ENCODE results near the gene BRD2.

The BRD2 gene

DNA sequence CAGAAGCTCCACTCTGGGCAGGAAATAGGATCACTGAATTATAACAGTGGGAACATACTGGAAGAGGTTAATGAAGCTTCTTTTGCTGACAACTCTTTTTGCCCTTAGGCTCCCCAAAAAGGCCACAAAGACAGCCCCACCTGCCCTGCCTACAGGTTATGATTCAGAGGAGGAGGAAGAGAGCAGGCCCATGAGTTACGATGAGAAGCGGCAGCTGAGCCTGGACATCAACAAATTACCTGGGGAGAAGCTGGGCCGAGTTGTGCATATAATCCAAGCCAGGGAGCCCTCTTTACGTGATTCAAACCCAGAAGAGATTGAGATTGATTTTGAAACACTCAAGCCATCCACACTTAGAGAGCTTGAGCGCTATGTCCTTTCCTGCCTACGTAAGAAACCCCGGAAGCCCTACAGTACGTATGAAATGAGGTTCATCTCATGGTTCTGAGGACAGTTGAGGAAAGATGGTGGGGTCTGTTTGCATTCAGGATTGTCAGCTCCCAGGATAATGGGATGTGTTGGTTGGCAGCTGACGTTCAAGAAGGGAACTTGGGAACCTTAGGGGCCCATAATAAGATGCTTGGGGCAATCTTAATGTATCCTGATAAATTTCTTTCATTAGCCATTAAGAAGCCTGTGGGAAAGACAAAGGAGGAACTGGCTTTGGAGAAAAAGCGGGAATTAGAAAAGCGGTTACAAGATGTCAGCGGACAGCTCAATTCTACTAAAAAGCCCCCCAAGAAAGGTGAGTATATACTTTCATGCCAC, 11.5 kb downstream of the BRD2 start:
- no peak overlapping the region for H3K4me3 ChIP-seq (ENCODE audit: insufficient read length, low read depth)
- H3K4me1 ChIP-seq (ENCODE audit: insufficient read depth, insufficient read length), result peaks cover 2% of the 10 kb centered on the region
- H3K9ac ChIP-seq (ENCODE audit: insufficient read length, low read depth), result no peak overlapping the region
- peaks cover 70% of the 10 kb centered on the region for H3K36me3 ChIP-seq (ENCODE audit: insufficient read depth, insufficient read length, low read length)
- no peaks in the 10 kb centered on the region for H3K9me3 ChIP-seq (ENCODE audit: insufficient read depth, low read length)
- no peak for DNase-seq (ENCODE audit: low read depth, low spot score)
- H3K27me3 ChIP-seq (ENCODE audit: insufficient read depth, insufficient read length), result no peaks in the 10 kb centered on the region
- TF ChIP-seq YY1 (IDR thresholded peaks at IDR 0.05; ENCODE audit: insufficient read depth, insufficient read length) (no peak), SUZ12 (IDR thresholded peaks at IDR 0.05; ENCODE audit: extremely low read depth, insufficient read depth, insufficient read length) (no peak), ZNF274 (IDR thresholded peaks at IDR 0.05; ENCODE audit: low read depth, low read length) (no peak)

DNA sequence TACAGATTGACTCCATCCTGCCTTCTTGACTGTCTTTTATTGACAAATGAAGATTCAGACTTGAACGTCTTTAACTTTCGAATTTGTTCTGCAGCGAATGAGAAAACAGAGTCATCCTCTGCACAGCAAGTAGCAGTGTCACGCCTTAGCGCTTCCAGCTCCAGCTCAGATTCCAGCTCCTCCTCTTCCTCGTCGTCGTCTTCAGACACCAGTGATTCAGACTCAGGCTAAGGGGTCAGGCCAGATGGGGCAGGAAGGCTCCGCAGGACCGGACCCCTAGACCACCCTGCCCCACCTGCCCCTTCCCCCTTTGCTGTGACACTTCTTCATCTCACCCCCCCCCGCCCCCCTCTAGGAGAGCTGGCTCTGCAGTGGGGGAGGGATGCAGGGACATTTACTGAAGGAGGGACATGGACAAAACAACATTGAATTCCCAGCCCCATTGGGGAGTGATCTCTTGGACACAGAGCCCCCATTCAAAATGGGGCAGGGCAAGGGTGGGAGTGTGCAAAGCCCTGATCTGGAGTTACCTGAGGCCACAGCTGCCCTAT, 12.2 kb downstream of the BRD2 start:
- Histone ChIP-seq H3K4me1 (ENCODE audit: insufficient read depth, insufficient read length) (peaks cover 2% of the 10 kb centered on the region), H3K36me3 (ENCODE audit: insufficient read depth, insufficient read length, low read length) (peaks cover 63% of the 10 kb centered on the region), H3K9ac (ENCODE audit: insufficient read length, low read depth) (no peak overlapping the region), H3K9me3 (ENCODE audit: insufficient read depth, low read length) (no peaks in the 10 kb centered on the region), H3K27me3 (ENCODE audit: insufficient read depth, insufficient read length) (no peaks in the 10 kb centered on the region), H3K4me3 (ENCODE audit: insufficient read length, low read depth) (no peak overlapping the region)
- TF ChIP-seq ZNF274 (IDR thresholded peaks at IDR 0.05; ENCODE audit: low read depth, low read length) (no peak), SUZ12 (IDR thresholded peaks at IDR 0.05; ENCODE audit: extremely low read depth, insufficient read depth, insufficient read length) (no peak), YY1 (IDR thresholded peaks at IDR 0.05; ENCODE audit: insufficient read depth, insufficient read length) (no peak)
- no peak for DNase-seq (ENCODE audit: low read depth, low spot score)

DNA sequence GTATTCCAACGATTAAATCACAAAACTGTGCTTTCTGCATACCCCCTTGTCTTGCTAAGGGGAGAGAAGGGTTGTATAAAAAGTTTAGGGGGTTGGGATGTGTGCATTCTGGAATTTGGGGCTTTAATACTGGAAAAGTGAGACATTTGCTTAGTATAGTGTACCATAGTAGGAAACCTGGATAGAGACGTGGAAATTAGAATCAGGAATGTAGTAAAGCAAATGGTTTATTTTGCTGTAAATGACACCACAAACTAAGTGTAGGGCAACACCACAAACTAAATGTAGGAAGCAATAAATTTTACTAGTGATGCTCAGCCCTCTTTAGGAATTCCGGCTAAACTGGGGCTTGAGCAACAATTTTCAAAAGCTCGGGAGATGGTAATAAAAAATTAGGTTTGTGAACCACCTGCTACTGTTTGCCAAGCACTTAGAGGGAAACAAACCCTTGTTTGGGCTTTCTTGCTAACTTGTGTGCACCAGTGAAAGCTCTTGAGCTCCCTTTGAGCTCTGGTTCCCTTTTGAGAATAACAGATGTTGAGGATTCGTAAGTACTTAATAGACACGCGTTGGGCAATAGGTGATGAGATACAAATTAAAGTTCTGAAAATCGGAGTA, 13.8 kb downstream of the BRD2 start:
- Histone ChIP-seq H3K27me3 (ENCODE audit: insufficient read depth, insufficient read length) (no peaks in the 10 kb centered on the region), H3K4me3 (ENCODE audit: insufficient read length, low read depth) (no peak overlapping the region), H3K36me3 (ENCODE audit: insufficient read depth, insufficient read length, low read length) (peaks cover 47% of the 10 kb centered on the region), H3K9me3 (ENCODE audit: insufficient read depth, low read length) (no peaks in the 10 kb centered on the region), H3K9ac (ENCODE audit: insufficient read length, low read depth) (no peak overlapping the region), H3K4me1 (ENCODE audit: insufficient read depth, insufficient read length) (no peaks in the 10 kb centered on the region)
- no peak for TF ChIP-seq YY1 (IDR thresholded peaks at IDR 0.05; ENCODE audit: insufficient read depth, insufficient read length)
- TF ChIP-seq SUZ12 (IDR thresholded peaks at IDR 0.05; ENCODE audit: extremely low read depth, insufficient read depth, insufficient read length), result no peak
- DNase-seq (ENCODE audit: low read depth, low spot score), result no peak

DNA sequence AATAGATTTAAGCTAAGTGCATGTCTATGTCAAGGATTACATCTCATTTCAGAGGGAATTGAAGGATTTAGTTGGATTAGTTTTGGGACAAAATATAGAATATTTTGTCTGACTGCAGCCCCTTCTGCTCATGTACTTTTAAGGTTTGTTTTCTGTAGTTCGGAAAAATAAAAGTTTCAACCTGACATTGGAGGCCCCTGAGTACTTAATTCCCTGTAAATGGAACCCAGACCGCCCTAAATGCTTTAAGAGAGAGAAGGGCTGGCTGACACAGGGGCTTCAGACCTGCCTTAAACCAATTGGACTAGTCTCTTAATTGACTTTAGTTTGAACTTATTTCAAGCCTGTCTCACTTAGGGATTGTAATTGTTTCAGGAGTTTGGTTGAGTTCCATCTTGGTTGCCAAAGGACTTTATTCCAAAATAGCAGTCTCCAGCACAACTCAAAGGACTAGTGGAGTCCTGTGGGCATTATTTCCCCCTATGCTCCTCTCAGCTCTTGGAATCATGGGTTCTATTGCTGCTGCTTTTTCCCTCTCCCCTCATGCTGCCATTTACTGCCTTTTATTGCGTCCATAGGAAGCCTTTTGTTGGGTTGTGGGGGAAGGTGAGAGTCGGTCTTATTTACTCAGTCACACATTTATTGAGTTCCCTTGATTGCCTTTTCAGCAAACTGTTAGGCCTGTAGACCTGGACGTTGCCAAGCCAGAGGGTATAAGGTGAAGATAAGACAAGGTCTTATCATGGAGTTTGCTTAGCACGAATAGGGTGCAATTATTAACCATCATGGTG, 14.5 kb downstream of the BRD2 start:
- H3K27me3 ChIP-seq (ENCODE audit: insufficient read depth, insufficient read length), result no peaks in the 10 kb centered on the region
- no peak for TF ChIP-seq ZNF274 (IDR thresholded peaks at IDR 0.05; ENCODE audit: low read depth, low read length)
- no peak for TF ChIP-seq SUZ12 (IDR thresholded peaks at IDR 0.05; ENCODE audit: extremely low read depth, insufficient read depth, insufficient read length)
- TF ChIP-seq YY1 (IDR thresholded peaks at IDR 0.05; ENCODE audit: insufficient read depth, insufficient read length), result no peak
- H3K4me1 ChIP-seq (ENCODE audit: insufficient read depth, insufficient read length), result no peaks in the 10 kb centered on the region
- no peak overlapping the region for H3K4me3 ChIP-seq (ENCODE audit: insufficient read length, low read depth)
- no peaks in the 10 kb centered on the region for H3K9me3 ChIP-seq (ENCODE audit: insufficient read depth, low read length)
- peaks cover 40% of the 10 kb centered on the region for H3K36me3 ChIP-seq (ENCODE audit: insufficient read depth, insufficient read length, low read length)
- no peak overlapping the region for H3K9ac ChIP-seq (ENCODE audit: insufficient read length, low read depth)
- DNase-seq (ENCODE audit: low read depth, low spot score), result no peak

DNA sequence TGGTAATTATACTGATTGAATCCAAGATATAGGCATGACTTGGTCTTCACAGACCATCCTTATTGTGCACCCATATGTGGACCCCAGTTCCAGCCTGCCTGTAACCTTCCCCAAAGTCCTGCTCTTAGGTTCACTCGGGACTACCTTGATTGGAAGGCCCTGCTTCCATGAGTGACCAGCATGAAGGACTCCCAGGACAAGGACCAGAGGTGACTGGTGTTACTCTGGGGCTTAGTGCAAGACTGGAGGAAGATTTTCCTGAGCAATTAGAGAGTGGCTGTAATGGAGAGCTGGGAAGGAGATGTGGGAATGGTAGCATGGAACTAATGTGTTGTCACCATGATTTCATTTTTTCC, 15.1 kb downstream of the BRD2 start:
- DNase-seq (ENCODE audit: low read depth, low spot score), result no peak
- no peaks in the 10 kb centered on the region for H3K27me3 ChIP-seq (ENCODE audit: insufficient read depth, insufficient read length)

DNA sequence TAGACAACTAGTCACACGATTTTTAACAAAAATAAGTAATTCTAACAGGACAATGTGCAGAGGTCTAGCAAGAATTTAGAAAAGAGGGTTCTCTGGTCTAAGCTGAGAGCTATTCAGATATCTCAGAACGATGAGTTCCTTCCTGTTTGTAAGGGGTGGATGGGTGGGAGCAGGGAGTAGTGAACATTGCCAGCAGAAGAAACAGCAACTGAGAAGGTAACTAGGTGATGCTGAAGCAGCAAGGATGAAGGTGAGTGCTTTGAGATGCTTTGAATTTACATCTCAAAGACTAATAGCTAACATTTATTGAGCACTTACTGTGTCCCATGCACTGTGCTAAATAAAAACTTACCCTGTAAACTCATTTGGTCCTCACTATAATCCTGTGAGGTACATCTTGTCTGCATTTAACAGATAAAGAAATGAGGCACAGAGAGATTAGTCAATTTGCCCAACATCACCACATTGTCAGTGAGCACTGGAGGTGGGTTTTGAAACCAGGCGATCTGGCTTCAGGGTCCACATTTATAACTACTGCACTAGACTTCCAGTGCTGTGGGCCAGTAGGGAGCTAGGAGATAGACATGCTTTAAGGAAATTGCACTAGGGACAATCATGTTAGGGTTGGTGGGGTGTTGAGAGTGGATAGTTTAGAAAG, 15.7 kb downstream of the BRD2 start:
- H3K27me3 ChIP-seq (ENCODE audit: insufficient read depth, insufficient read length), result no peaks in the 10 kb centered on the region
- no peak for DNase-seq (ENCODE audit: low read depth, low spot score)
- H3K9ac ChIP-seq (ENCODE audit: insufficient read length, low read depth), result no peak overlapping the region
- H3K4me1 ChIP-seq (ENCODE audit: insufficient read depth, insufficient read length), result no peaks in the 10 kb centered on the region
- H3K4me3 ChIP-seq (ENCODE audit: insufficient read length, low read depth), result no peak overlapping the region
- H3K36me3 ChIP-seq (ENCODE audit: insufficient read depth, insufficient read length, low read length), result peaks cover 29% of the 10 kb centered on the region
- H3K9me3 ChIP-seq (ENCODE audit: insufficient read depth, low read length), result no peaks in the 10 kb centered on the region
- TF ChIP-seq YY1 (IDR thresholded peaks at IDR 0.05; ENCODE audit: insufficient read depth, insufficient read length) (no peak), SUZ12 (IDR thresholded peaks at IDR 0.05; ENCODE audit: extremely low read depth, insufficient read depth, insufficient read length) (no peak), ZNF274 (IDR thresholded peaks at IDR 0.05; ENCODE audit: low read depth, low read length) (no peak)

More for the DNA sequence above, 15.1 kb downstream of the BRD2 start:
- H3K36me3 ChIP-seq (ENCODE audit: insufficient read depth, insufficient read length, low read length), result peaks cover 34% of the 10 kb centered on the region
- H3K4me1 ChIP-seq (ENCODE audit: insufficient read depth, insufficient read length), result no peaks in the 10 kb centered on the region
- no peak overlapping the region for H3K4me3 ChIP-seq (ENCODE audit: insufficient read length, low read depth)
- TF ChIP-seq YY1 (IDR thresholded peaks at IDR 0.05; ENCODE audit: insufficient read depth, insufficient read length), result no peak
- TF ChIP-seq SUZ12 (IDR thresholded peaks at IDR 0.05; ENCODE audit: extremely low read depth, insufficient read depth, insufficient read length), result no peak
- no peak for TF ChIP-seq ZNF274 (IDR thresholded peaks at IDR 0.05; ENCODE audit: low read depth, low read length)
- H3K9me3 ChIP-seq (ENCODE audit: insufficient read depth, low read length), result no peaks in the 10 kb centered on the region
- no peak overlapping the region for H3K9ac ChIP-seq (ENCODE audit: insufficient read length, low read depth)

All from NT2/D1 (cell line).